Prostate gland (tissue), 2 donors: ENCODE data around the gene NPHS2.

Source experiments
- CTCF ChIP-seq, 4 experiments: fragments of 200-600 bp in 2 of 4; fragments of 450-650 bp in 2 of 4; sonication (generic) in 2 of 4; IDR thresholded peaks; 1 replicate in 3 of 4; 2 replicates in 1 of 4; pipeline ENCODE4 v1.5.1; 2016 to 2019; ENCODE audit warnings: antibody characterized with exemption in 4 of 4, mild to moderate bottlenecking in 2 of 4, moderate library complexity in 2 of 4
- POLR2AphosphoS5 ChIP-seq: sonication (generic); formaldehyde crosslinking; IDR thresholded peaks from one replicate; pipeline ENCODE4 v1.6.1; 2017; ENCODE audit warnings: antibody characterized with exemption

DNA sequence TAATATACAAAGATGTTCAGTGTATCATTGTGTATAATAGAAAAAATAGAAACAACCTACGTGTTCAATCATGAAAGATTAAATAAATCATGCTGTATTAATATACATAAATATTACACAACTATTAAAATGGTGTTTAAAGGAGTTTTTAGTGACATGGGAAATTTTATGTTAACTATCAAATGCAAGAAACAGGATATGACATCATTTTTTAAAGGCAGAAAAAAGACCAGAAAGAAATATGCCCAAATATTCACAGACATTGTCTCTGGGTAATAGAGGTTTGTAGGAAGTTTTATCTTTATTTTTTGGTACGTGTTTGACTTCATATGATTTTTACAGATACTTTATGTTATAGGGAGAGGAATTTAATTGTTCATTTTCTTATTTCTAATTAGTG, 34.0 kb downstream of the NPHS2 start:
- no peak for TF ChIP-seq POLR2AphosphoS5
- no peak for TF ChIP-seq CTCF (IDR thresholded peaks at IDR 0.05)
